GM23248 (cell line): Measurements from ENCODE around the gene ABCC1.

ENCODE experiments used
- EZH2 ChIP-seq: fragments of 200-600 bp; sonication (generic); IDR thresholded peaks from 2 replicates; pipeline ENCODE4 v1.6.1; 2018; ENCODE audit warnings: antibody characterized with exemption, mild to moderate bottlenecking; ENCODE audit not compliant: insufficient read depth, poor library complexity, severe bottlenecking
- EZH2phosphoT487 ChIP-seq: fragments of 200-600 bp; sonication (generic); IDR thresholded peaks from 2 replicates; pipeline ENCODE4 v1.6.1; 2018; ENCODE audit warnings: antibody characterized with exemption, moderate library complexity, mild to moderate bottlenecking, low read depth; ENCODE audit not compliant: insufficient read depth

GRCh38 chr16:16033208-16033717 lies 83.8 kb downstream of the ABCC1 start:
- TF ChIP-seq EZH2 = no peak
- no peak for TF ChIP-seq EZH2phosphoT487
